SJCRH30 (cell line): Measurements from ENCODE around the gene SLC22A25. TPM values are rescaled to one million over a fixed set of nuclear protein-coding genes. Genes with fewer than 3 reads are reported as not detected.
"Not testable (repeated sequence)": the region's sequence is repeated elsewhere in the genome, so short reads cannot be mapped to it uniquely, and the experiment has no call there.

Source experiments
- DNase-seq, 2 experiments: peaks; one replicate each; pipeline ENCODE4 v3.0.0-alpha.2; 2015 to 2020
- H3K27ac ChIP-seq: fragments of 250-450 bp; sonication (Bioruptor Pico); 2 replicates; pipeline ENCODE4 v1.5.1; 2020; ENCODE audit warnings: mild to moderate bottlenecking, moderate library complexity
- H3K27me3 ChIP-seq: fragments of 250-450 bp; sonication (Bioruptor Pico); 2 replicates; pipeline ENCODE4 v1.5.1; 2020; ENCODE audit warnings: mild to moderate bottlenecking, moderate library complexity
- H3K36me3 ChIP-seq: fragments of 250-450 bp; sonication (Bioruptor Pico); 2 replicates; pipeline ENCODE4 v1.5.1; 2020; ENCODE audit warnings: mild to moderate bottlenecking, moderate library complexity
- H3K4me1 ChIP-seq: fragments of 250-450 bp; sonication (Bioruptor Pico); 2 replicates; pipeline ENCODE4 v1.5.1; 2020; ENCODE audit warnings: mild to moderate bottlenecking, moderate library complexity
- H3K4me3 ChIP-seq: fragments of 250-450 bp; sonication (Bioruptor Pico); 2 replicates; pipeline ENCODE4 v1.5.1; 2020; ENCODE audit warnings: mild to moderate bottlenecking, moderate library complexity
- H3K9me3 ChIP-seq: fragments of 250-450 bp; sonication (Bioruptor Pico); replicated peaks from 2 replicates; pipeline ENCODE4 v1.5.1; 2020; ENCODE audit warnings: mild to moderate bottlenecking, moderate library complexity
- total RNA-seq: library from RNA; depleted of rRNA; stranded (reverse); fragments of >200 nt; shearing (Covaris generic); gene quantifications from 2 replicates; pipeline ENCODE4 v1.2.3, GENCODE V29; 2014

SLC22A25 gene
- total RNA-seq, 1 experiment from 2014 or later: not detected

DNA sequence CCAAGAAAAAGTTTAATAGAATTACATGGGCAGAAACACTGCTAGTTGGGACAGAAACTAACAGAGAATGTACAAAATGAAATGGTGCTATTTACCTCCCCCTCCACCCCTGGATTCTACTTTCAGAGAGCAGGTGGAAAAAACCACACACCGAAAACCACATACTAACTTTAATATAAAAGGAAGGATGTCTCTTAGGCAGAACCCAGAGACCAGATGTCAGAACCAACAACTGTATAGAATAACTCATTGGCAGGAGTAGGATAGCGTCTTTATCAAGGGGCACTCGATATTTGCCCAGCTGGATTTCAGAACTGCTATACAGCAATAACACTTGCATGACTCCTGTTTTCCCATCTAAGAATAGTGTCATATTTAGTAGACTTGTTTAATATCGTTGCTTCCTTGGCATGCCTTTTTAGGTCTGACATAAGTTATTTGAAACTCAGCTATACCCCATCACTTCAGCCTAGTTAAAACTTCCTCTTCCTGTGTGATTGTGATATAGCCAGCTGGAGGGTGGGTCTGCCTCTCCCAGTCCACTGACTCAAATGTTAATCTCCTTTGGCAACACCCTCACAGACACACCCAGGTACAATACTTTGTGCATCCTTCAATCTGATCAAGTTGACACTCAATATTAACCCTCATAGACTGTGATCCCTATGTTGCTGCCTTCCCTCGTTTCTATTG, 1.2 kb downstream of the SLC22A25 start:
- H3K36me3 ChIP-seq: no peaks in the 10 kb centered on the region
- H3K4me1 ChIP-seq: no peaks in the 10 kb centered on the region
- no peak for DNase-seq
- H3K9me3 ChIP-seq: no peaks in the 10 kb centered on the region
- no peak overlapping the region for H3K4me3 ChIP-seq
- H3K27me3 ChIP-seq: no peaks in the 10 kb centered on the region
- no peak overlapping the region for H3K27ac ChIP-seq

DNA sequence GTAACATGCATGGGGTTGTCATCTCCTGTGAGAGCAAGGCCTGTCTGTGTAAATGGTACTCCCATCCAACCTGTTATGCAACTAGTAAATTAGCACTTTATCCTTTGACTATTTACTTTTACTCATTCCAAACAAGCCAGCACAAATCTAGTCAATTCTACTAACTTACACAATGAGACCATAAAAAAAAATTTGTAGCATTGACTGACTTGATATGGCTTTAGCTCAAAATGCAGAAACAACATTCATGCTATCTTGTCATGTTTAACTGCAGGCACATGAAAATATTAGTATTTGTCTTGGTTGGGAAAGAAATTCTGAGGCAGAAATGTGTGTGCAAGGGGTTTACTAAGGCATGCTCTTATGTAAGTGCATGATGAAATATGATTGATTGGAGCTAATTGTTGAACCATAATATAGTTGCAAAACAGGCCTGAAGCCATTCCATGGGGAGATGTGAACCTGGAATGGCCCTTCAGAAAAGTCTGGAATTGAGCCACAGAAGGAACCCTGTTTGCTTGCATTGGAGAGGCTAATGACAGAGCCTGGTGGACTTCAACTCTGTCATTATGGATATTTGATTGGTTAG, 2.5 kb downstream of the SLC22A25 start:
- no peaks in the 10 kb centered on the region for H3K4me1 ChIP-seq
- H3K36me3 ChIP-seq: no peaks in the 10 kb centered on the region
- H3K27ac ChIP-seq: no peak overlapping the region
- no peaks in the 10 kb centered on the region for H3K27me3 ChIP-seq
- no peaks in the 10 kb centered on the region for H3K9me3 ChIP-seq
- no peak overlapping the region for H3K4me3 ChIP-seq
- DNase-seq: no peak

DNA sequence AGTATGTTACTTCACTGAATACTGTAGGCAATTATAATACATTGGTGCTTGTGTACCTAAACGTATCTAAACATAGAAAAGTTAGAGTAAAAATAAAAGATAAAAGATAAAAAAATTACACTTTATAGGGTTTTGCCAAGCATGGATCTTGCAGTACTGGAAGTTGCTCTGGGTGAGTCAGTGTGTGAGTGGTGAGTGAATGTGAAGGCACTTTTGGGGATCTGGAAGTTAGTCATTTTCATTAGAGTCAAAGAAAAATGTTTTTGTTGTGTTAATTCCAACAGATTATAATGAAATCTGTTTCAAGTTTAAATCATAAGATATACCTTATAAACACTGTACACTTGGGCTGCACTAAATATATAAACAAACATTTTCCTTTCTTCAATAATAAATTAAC, 3.3 kb downstream of the SLC22A25 start:
- H3K9me3 ChIP-seq: no peaks in the 10 kb centered on the region
- H3K4me1 ChIP-seq: no peaks in the 10 kb centered on the region
- no peaks in the 10 kb centered on the region for H3K36me3 ChIP-seq
- DNase-seq: no peak
- H3K4me3 ChIP-seq: no peak overlapping the region
- no peaks in the 10 kb centered on the region for H3K27me3 ChIP-seq
- H3K27ac ChIP-seq: no peak overlapping the region

DNA sequence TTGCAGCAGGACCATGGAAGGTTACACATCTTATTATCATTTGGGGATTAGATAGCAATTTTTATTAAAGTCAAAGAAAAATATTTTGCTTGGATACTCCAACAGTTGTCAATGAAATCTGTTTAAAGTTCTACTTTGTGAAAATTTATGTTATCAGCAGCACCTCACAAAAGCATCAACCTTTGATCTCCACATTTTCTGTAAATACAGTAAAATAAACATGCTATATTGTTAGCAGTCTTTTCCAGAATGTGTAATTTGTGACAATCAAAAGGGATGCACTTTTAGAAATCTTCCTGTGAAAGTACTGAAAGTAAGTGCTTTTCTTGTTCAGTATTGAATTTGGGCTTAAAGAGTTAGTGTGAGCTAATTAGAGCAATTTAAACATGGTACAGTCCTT, 4.1 kb downstream of the SLC22A25 start:
- Histone ChIP-seq H3K36me3 (no peaks in the 10 kb centered on the region), H3K27ac (no peak overlapping the region), H3K27me3 (no peaks in the 10 kb centered on the region), H3K9me3 (no peaks in the 10 kb centered on the region), H3K4me3 (no peak overlapping the region), H3K4me1 (no peaks in the 10 kb centered on the region)
- no peak for DNase-seq

DNA sequence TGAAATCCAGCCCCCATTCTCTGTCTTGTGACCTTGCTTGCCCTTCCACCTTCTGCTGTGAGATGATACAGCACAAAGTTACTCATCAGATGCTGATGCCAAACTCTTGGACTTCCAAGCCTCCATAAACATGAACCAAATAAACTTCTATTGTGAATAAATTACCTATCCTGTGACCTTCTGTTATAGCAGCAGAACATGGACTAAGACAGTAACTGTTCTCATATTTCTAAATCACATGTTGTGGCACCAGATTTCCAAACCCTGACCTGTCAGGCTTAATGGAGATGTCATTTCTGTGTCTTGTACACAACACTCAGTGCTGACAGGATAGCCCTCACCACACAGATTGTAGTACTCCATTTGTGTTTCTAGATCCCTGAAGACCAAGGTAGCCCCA, 6.0 kb downstream of the SLC22A25 start:
- Histone ChIP-seq H3K36me3 (no peaks in the 10 kb centered on the region), H3K4me1 (no peaks in the 10 kb centered on the region), H3K9me3 (no peaks in the 10 kb centered on the region), H3K4me3 (no peak overlapping the region), H3K27me3 (no peaks in the 10 kb centered on the region), H3K27ac (no peak overlapping the region)
- no peak for DNase-seq

DNA sequence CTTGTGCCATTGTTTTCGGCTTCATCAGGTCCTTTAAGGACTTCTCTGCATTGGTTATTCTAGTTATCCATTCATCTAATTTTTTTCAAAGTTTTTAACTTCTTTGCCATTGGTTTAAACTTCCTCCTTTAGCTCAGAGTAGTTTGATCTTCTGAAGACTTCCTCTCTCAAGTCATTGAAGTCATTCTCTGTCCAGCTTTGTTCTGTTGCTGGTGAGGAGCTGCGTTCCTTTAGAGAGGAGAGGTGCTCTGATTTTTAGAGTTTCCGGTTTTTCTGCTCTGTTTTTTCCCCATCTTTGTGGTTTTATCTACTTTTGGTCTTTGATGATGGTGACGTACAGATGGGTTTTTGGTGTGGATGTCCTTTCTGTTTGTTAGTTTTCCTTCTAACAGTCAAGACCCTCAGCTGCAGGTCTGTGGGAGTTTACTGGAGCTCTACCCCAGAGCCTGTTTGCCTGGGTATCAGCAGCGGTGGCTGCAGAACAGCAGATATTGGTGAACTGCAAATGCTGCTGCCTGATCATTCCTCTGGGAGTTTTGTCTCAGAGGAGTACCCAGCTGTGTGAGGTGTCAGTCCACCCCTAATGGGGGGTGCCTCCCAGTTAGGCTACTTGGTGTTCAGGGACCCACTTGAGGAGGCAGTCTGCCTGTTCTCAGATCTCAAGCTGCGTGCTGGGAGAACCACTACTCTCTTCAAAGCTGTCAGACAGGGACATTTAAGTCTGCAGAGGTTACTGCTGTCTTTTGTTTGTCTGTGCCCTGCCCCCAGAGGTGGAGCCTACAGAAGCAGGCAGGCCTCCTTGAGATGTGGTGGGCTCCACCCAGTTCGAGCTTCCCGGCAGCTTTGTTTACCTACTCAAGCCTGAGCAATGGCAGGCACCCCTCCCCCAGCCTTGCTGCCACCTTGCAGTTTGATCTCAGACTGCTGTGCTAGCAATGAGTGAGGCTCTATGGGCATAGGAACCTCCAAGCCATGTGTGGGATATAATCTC, 7.6 kb downstream of the SLC22A25 start:
- DNase-seq, H3K9me3 ChIP-seq, H3K36me3 ChIP-seq, H3K4me3 ChIP-seq, H3K27me3 ChIP-seq, H3K4me1 ChIP-seq, H3K27ac ChIP-seq: not testable (repeated sequence)

DNA sequence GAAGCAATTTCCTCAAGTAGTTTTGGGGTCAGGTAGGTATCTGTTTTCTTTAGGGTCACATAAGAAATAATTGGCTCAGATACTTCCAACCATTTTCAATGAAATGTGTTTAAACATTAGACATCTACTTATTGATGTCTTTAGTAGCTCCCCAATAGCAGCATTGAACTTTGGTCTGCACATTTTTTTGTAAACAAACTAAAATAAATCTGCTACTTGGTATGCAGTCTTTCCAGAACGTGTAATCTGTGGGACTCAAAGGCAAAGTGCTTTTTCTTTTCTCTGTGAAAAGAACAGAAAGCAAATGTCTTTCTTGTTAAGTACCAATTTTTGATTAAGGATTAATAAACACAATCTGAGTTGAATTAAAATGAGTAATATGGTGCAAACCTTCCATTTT, 13.6 kb downstream of the SLC22A25 start:
- H3K27ac ChIP-seq: no peak overlapping the region
- DNase-seq: no peak
- H3K4me1 ChIP-seq: no peaks in the 10 kb centered on the region
- no peaks in the 10 kb centered on the region for H3K27me3 ChIP-seq
- no peaks in the 10 kb centered on the region for H3K9me3 ChIP-seq
- H3K36me3 ChIP-seq: no peaks in the 10 kb centered on the region
- no peak overlapping the region for H3K4me3 ChIP-seq

DNA sequence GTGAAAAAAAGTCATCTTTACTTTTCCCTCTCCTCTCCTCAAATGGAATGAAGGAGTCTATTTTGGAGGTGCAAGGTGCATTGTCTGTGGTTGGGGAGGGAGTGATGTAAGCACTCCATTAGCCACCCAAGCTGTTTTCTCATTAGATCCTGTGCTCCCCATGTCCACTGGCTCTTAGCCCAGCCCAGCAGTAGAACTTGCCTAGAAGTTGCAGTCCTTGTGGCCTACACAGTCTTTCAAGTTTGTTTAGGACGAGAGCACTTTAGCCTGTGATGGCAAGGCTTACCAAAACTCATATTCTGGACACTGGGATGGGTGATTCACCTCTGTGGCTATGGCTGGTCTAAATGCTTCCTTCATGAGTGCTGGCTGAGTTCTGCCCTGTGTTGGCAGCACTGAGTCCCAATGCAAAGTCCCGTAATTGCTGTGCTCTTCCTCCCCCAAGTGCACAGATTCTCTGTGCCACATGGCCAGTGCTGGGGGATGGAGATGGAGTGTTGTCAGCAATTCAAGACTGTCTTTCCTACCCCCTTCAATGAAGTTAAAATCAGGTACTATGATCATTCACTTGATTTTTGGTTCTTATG, 15.8 kb downstream of the SLC22A25 start:
- Histone ChIP-seq H3K4me3 (no peak overlapping the region), H3K27me3 (no peaks in the 10 kb centered on the region), H3K9me3 (no peaks in the 10 kb centered on the region), H3K27ac (no peak overlapping the region), H3K36me3 (no peaks in the 10 kb centered on the region), H3K4me1 (no peaks in the 10 kb centered on the region)
- DNase-seq: no peak

DNA sequence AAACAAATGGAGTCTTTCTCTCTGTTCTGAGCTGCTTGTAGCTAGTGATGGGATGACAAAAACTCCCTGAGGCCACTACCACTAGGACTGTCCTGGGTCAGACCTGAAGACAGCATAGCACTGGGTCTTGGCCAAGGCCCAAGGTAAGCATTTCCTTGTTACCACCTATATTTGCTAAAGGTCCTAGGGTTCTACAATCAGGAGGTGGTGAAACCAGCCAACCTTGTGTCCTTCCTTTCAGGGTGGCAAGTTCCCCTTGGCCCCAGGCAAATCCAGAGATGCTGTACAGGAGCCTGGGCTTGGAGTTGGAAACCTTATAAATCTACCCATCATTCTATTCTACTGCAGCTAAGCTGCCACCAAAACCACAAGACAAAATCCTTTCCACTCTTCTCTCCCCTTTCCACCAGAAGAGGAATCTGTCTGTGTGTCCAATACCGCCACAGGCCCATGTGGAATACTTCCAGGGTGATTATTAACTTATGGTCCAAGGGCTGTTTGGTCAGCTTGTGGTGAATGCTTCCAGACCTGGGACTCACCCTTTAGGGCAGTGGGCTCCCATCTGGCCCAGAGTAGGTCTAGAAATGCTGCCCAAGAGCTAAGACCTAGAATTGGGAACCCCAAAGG, 16.8 kb downstream of the SLC22A25 start:
- Histone ChIP-seq H3K4me1 (no peaks in the 10 kb centered on the region), H3K27ac (no peak overlapping the region), H3K9me3 (no peaks in the 10 kb centered on the region), H3K36me3 (no peaks in the 10 kb centered on the region), H3K27me3 (no peaks in the 10 kb centered on the region), H3K4me3 (no peak overlapping the region)
- no peak for DNase-seq

DNA sequence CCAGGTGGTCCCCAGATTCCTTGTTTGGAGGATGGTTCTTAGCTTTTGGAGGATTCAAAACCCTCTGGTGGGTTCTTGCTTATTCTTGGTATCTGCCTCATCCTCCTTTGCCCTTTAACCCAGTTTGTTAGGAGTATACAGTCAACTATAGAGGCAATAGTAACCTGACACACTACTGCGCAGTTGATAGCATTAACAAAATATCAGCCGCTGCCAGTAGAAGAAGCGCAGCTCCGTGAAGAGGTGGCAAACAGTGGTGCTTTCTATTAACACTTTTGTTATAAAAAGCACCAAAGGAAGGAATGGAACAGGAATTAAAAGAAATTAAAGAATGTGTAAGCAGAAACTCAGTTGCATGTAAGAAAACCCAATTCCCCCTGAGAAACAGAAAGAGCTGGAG, 29.3 kb downstream of the SLC22A25 start:
- no peak overlapping the region for H3K4me3 ChIP-seq
- no peak for DNase-seq
- no peaks in the 10 kb centered on the region for H3K9me3 ChIP-seq
- no peaks in the 10 kb centered on the region for H3K4me1 ChIP-seq
- H3K27me3 ChIP-seq: no peaks in the 10 kb centered on the region
- H3K27ac ChIP-seq: no peak overlapping the region
- H3K36me3 ChIP-seq: no peaks in the 10 kb centered on the region

DNA sequence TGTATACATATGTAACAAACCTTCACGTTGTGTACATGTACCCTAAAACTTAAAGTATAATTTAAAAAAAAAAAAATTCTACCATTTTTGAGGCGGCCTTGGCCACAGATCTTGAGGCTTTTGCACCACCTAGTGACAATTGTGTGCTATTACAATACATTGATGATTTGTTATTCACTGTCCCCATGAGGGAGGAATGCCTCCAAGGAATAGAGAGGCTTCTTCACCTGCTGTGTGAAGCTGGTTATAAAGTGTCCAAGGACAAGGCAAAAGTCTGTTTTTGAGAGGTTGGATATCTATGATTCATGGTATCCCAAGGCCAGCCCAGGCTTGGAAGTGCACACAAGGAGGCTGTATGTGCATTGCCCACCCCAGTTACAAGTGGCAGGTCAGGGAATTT, 30.7 kb downstream of the SLC22A25 start:
- H3K36me3 ChIP-seq: no peaks in the 10 kb centered on the region
- no peaks in the 10 kb centered on the region for H3K27me3 ChIP-seq
- no peak overlapping the region for H3K4me3 ChIP-seq
- no peaks in the 10 kb centered on the region for H3K4me1 ChIP-seq
- no peak overlapping the region for H3K27ac ChIP-seq
- H3K9me3 ChIP-seq: no peaks in the 10 kb centered on the region
- DNase-seq: peak; percentile 9 to 47

DNA sequence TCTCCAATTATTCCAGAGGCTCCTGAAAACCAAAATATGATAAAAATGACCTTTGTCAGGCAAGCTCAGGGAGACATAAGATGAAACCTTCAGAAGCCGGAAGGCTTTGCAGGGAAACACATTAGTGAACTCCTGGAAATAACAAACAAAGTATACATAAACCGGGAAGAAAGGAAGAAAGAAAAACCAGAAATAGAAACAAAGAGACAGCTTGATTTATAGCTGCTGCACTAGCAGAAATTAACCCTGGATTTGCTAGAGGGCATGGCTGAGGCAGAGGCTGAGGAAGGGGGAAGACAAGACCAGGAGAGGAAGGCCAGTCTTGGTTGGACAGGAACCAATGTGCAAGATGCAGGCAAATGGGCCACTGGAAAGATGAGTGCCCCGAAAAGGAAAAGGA, 33.3 kb downstream of the SLC22A25 start:
- Histone ChIP-seq H3K4me3 (no peak overlapping the region), H3K4me1 (no peaks in the 10 kb centered on the region), H3K27me3 (no peaks in the 10 kb centered on the region), H3K27ac (no peak overlapping the region), H3K9me3 (no peaks in the 10 kb centered on the region), H3K36me3 (no peaks in the 10 kb centered on the region)
- no peak for DNase-seq
